PC-3 (cell line): Measurements from ENCODE around the gene TNFRSF11A. TPM values are rescaled to one million over a fixed set of nuclear protein-coding genes. Genes with fewer than 3 reads are reported as not detected.

Experiments used
- ATAC-seq: fragments of 200-7000 bp; cut with Tn5 transposase; 2 replicates; pipeline ENCODE4 v1.9.1; 2020; ENCODE audit warnings: mild to moderate bottlenecking, moderate library complexity
- BruUV-seq: library from RNA; stranded (reverse); fragments of 400-500 nt; replicated peaks from 2 replicates; lab custom pipeline; 2021; lab: Mats Ljungman, UMichigan
- CTCF ChIA-PET: fragments of 300-600 bp; sonication (Branson Sonifier 250); formaldehyde crosslinking; loops from one replicate; lab custom pipeline; 2022; ENCODE audit warnings: antibody characterized with exemption; lab: Charles Lee
- POLR2A ChIA-PET: fragments of 300-600 bp; sonication (Branson Sonifier 250); formaldehyde crosslinking; loops from one replicate; lab custom pipeline; 2022; ENCODE audit warnings: antibody characterized with exemption; ENCODE audit not compliant: unreplicated experiment; lab: Charles Lee
- DNase-seq: peaks from one replicate; pipeline ENCODE4 v3.0.0-alpha.2; 2015
- H2AFZ ChIP-seq: fragments of 300-600 bp; sonication (generic); 2 replicates; pipeline ENCODE4 v1.6.0; 2016; ENCODE audit warnings: antibody characterized with exemption, low read length
- H3F3A ChIP-seq: fragments of 300-600 bp; sonication (generic); one replicate; pipeline ENCODE4 v1.6.0; 2017; ENCODE audit warnings: antibody characterized with exemption, low read length, control low read depth, mild to moderate bottlenecking; ENCODE audit not compliant: unreplicated experiment
- H3K27ac ChIP-seq: fragments of 300-600 bp; sonication (generic); 2 replicates; pipeline ENCODE4 v1.5.1; 2016; ENCODE audit warnings: mild to moderate bottlenecking, low read length
- H3K27me3 ChIP-seq: fragments of 300-600 bp; sonication (generic); 2 replicates; pipeline ENCODE4 v1.6.1; 2016; ENCODE audit warnings: low read length, mixed read lengths
- H3K36me3 ChIP-seq: fragments of 300-600 bp; sonication (generic); 2 replicates; pipeline ENCODE4 v1.6.1; 2016; ENCODE audit warnings: low read depth, mixed run types, low read length, mixed read lengths
- H3K4me1 ChIP-seq: fragments of 300-600 bp; sonication (generic); 2 replicates; pipeline ENCODE4 v1.5.1; 2016; ENCODE audit warnings: low read length; ENCODE audit not compliant: insufficient read depth
- H3K4me2 ChIP-seq: fragments of 300-600 bp; sonication (generic); 2 replicates; pipeline ENCODE4 v1.6.0; 2016; ENCODE audit warnings: low read length
- H3K4me3 ChIP-seq: fragments of 300-600 bp; sonication (generic); 2 replicates; pipeline ENCODE4 v1.5.1; 2016; ENCODE audit warnings: mild to moderate bottlenecking, low read length, mixed read lengths
- H3K79me2 ChIP-seq: fragments of 300-600 bp; sonication (generic); 2 replicates; pipeline ENCODE4 v1.6.1; 2017; ENCODE audit warnings: low read length, mixed read lengths
- H3K9ac ChIP-seq: fragments of 300-600 bp; sonication (generic); 2 replicates; pipeline ENCODE4 v1.6.0; 2016; ENCODE audit warnings: mild to moderate bottlenecking, low read length
- H3K9me2 ChIP-seq: fragments of 300-600 bp; sonication (generic); replicated peaks from 2 replicates; pipeline ENCODE4 v1.6.1; 2016; ENCODE audit warnings: mixed run types, low read length, mixed read lengths
- H3K9me3 ChIP-seq: fragments of 300-600 bp; sonication (generic); 2 replicates; pipeline ENCODE4 v1.6.1; 2016; ENCODE audit warnings: low read length, mixed read lengths
- H4K20me1 ChIP-seq: fragments of 300-600 bp; sonication (generic); 2 replicates; pipeline ENCODE4 v1.6.1; 2016; ENCODE audit warnings: low read length, mixed read lengths
- CTCF ChIP-seq: fragments of 300-600 bp; sonication (generic); conservative IDR thresholded peaks from 2 replicates; pipeline ENCODE4 v1.5.1; 2017; ENCODE audit warnings: antibody characterized with exemption, low read depth, mild to moderate bottlenecking, low read length
- EZH2 ChIP-seq: fragments of 300-600 bp; sonication (generic); IDR thresholded peaks from one replicate; pipeline ENCODE4 v1.6.1; 2017; ENCODE audit warnings: antibody characterized with exemption, mild to moderate bottlenecking, low read length; ENCODE audit not compliant: unreplicated experiment
- EZH2phosphoT487 ChIP-seq: fragments of 300-600 bp; sonication (generic); IDR thresholded peaks from 2 replicates; pipeline ENCODE4 v1.6.1; 2018; ENCODE audit warnings: mild to moderate bottlenecking, antibody characterized with exemption, low read length, borderline replicate concordance
- intact Hi-C: fragments of 100-400 bp; cut with micrococcal nuclease; formaldehyde crosslinking; loops from 2 replicates; pipeline ENCODE4 v1.9.0; 2023
- total RNA-seq: library from RNA; depleted of rRNA; stranded (reverse); fragments of >200 nt; gene quantifications from 2 replicates; pipeline ENCODE4 v1.2.3, GENCODE V29; 2014

The TNFRSF11A gene
- total RNA-seq, 1 experiment from 2014 or later: 26.5 TPM

GRCh38 chr18:62386601-62387000, 61.5 kb downstream of the TNFRSF11A start:
- H3K27ac ChIP-seq: peak overlapping the region; percentile 98
- H3K4me1 ChIP-seq: peaks cover 75% of the 10 kb centered on the region
- H3K36me3 ChIP-seq: peaks cover 5% of the 10 kb centered on the region; the same call in 1 of the 2 replicates
- no peaks in the 10 kb centered on the region for H4K20me1 ChIP-seq
- ChIA-PET CTCF (no interaction called here), POLR2A (interaction anchor here (0.6 kb wide), 1 partner anchor 29 kb away, joined by 5 read pairs; no protein-coding TSS in a partner anchor)
- 0 out of 2 replicates have a peak, but pooled peaks cover 4% of the 10 kb centered on the region for H3K9me3 ChIP-seq
- H3K4me2 ChIP-seq: peak overlapping the region; percentile 58
- no peaks in the 10 kb centered on the region for H3K27me3 ChIP-seq
- no peak overlapping the region for H2AFZ ChIP-seq
- H3F3A ChIP-seq: peaks cover 10% of the 10 kb centered on the region
- H3K9me2 ChIP-seq: no peaks in the 10 kb centered on the region
- intact Hi-C loops: loop anchor here (2.0 to 10.0 kb wide), 3 partner anchors 38 to 202 kb away; partner anchors contain the start of genes PIGN, RELCH and TNFRSF11A
- H3K9ac ChIP-seq: peak overlapping the region; percentile 31
- no TSS peak for BruUV-seq
- DNase-seq: no peak
- no peak for ATAC-seq
- no peaks in the 10 kb centered on the region for H3K79me2 ChIP-seq
- TF ChIP-seq EZH2phosphoT487: no peak
- TF ChIP-seq EZH2: no peak
- TF ChIP-seq CTCF: no peak
- no peak overlapping the region for H3K4me3 ChIP-seq

GRCh38 chr18:62387257-62387656, 62.1 kb downstream of the TNFRSF11A start:
- Histone ChIP-seq H2AFZ (no peak overlapping the region), H3K4me2 (peak overlapping the region; percentile 58), H3K9ac (peak overlapping the region; percentile 75), H3K79me2 (no peaks in the 10 kb centered on the region), H3K27me3 (no peaks in the 10 kb centered on the region), H4K20me1 (no peaks in the 10 kb centered on the region), H3K36me3 (peaks cover 5% of the 10 kb centered on the region; the same call in 1 of the 2 replicates), H3K9me2 (no peaks in the 10 kb centered on the region), H3K9me3 (0 out of 2 replicates have a peak, but pooled peaks cover 4% of the 10 kb centered on the region), H3K4me1 (peaks cover 75% of the 10 kb centered on the region), H3K4me3 (no peak overlapping the region), H3K27ac (peak overlapping the region; percentile 98), H3F3A (peaks cover 10% of the 10 kb centered on the region)
- DNase-seq: peak; percentile 68
- ChIA-PET CTCF (no interaction called here), POLR2A (interaction anchor here (0.5 to 0.6 kb wide), 2 partner anchors 14 to 28 kb away, joined by 5 to 9 read pairs; no protein-coding TSS in a partner anchor)
- intact Hi-C loops: loop anchor here (2.0 to 10.0 kb wide), 3 partner anchors 38 to 202 kb away; partner anchors contain the start of genes PIGN, RELCH and TNFRSF11A
- BruUV-seq: no TSS peak
- no peak for TF ChIP-seq EZH2
- peak; percentile 5 for ATAC-seq

- TF ChIP-seq CTCF: no peak
- no peak for TF ChIP-seq EZH2phosphoT487
- no peak for TF ChIP-seq EZH2
- H4K20me1 ChIP-seq: no peaks in the 10 kb centered on the region
- ATAC-seq: peak; percentile 73
- no peak overlapping the region for H2AFZ ChIP-seq
- H3K27ac ChIP-seq: peak overlapping the region; percentile 98
- peak overlapping the region; percentile 23; the same call in 1 of the 2 replicates for H3K4me3 ChIP-seq
- H3K4me1 ChIP-seq: peaks cover 67% of the 10 kb centered on the region
- H3K9me3 ChIP-seq: 0 out of 2 replicates have a peak, but pooled peaks cover 4% of the 10 kb centered on the region
- no peaks in the 10 kb centered on the region for H3K79me2 ChIP-seq
- ChIA-PET POLR2A (interaction anchor here (0.7 kb wide), 1 partner anchor 60 kb away, joined by 3 read pairs; no protein-coding TSS in a partner anchor), CTCF (no interaction called here)
- H3K27me3 ChIP-seq: no peaks in the 10 kb centered on the region
- peak overlapping the region; percentile 87 for H3K9ac ChIP-seq
- BruUV-seq: no TSS peak
- H3K36me3 ChIP-seq: peaks cover 5% of the 10 kb centered on the region; the same call in 1 of the 2 replicates
- peak overlapping the region; percentile 71 for H3K4me2 ChIP-seq
- intact Hi-C loops: loop anchor here (5.0 to 10.0 kb wide), 2 partner anchors 62 to 204 kb away; partner anchors contain the start of genes PIGN, RELCH and TNFRSF11A
- no peaks in the 10 kb centered on the region for H3K9me2 ChIP-seq
- H3F3A ChIP-seq: peaks cover 10% of the 10 kb centered on the region
- peak; percentile 97 for DNase-seq
Observed at GRCh38 chr18:62388855-62389760, 64.0 kb downstream of the TNFRSF11A start.
